Calu3 (cell line): ENCODE measurements around the gene LHPP. TPM values are rescaled to one million over a fixed set of nuclear protein-coding genes. Genes with fewer than 3 reads are reported as not detected.

Experiments
- BruUV-seq: library from RNA; stranded (reverse); fragments of 400-500 nt; replicated peaks from 2 replicates; lab custom pipeline; 2021; lab: Mats Ljungman, UMichigan
- CTCF ChIA-PET: fragments of 300-600 bp; sonication (Branson Sonifier 250); formaldehyde crosslinking; loops from one replicate; lab custom pipeline; 2022; ENCODE audit warnings: antibody characterized with exemption; lab: Charles Lee
- DNase-seq: peaks from one replicate; pipeline ENCODE4 v3.0.0; 2022
- H3K27ac Mint-ChIP-seq: one replicate; pipeline ENCODE4 v1.8.0; 2022; ENCODE audit warnings: mixed read lengths; ENCODE audit not compliant: unreplicated experiment
- H3K27me3 Mint-ChIP-seq: one replicate; pipeline ENCODE4 v1.8.0; 2022; ENCODE audit warnings: mixed read lengths; ENCODE audit not compliant: unreplicated experiment
- H3K36me3 Mint-ChIP-seq: one replicate; pipeline ENCODE4 v1.8.0; 2022; ENCODE audit warnings: mild to moderate bottlenecking, moderate library complexity, mixed read lengths; ENCODE audit not compliant: insufficient read depth, unreplicated experiment
- H3K4me1 Mint-ChIP-seq: one replicate; pipeline ENCODE4 v1.8.0; 2022; ENCODE audit warnings: mild to moderate bottlenecking, low read depth, mixed read lengths; ENCODE audit not compliant: unreplicated experiment
- H3K4me3 Mint-ChIP-seq: one replicate; pipeline ENCODE4 v1.8.0; 2022; ENCODE audit warnings: mild to moderate bottlenecking, low read depth, moderate library complexity, mixed read lengths; ENCODE audit not compliant: unreplicated experiment
- H3K9me3 Mint-ChIP-seq: one replicate; pipeline ENCODE4 v1.8.0; 2022; ENCODE audit warnings: low read depth, mixed read lengths; ENCODE audit not compliant: unreplicated experiment
- CTCF ChIP-seq: fragments of 200-600 bp; IDR thresholded peaks from one replicate; pipeline ENCODE4 v1.8.0; 2022; ENCODE audit warnings: antibody characterized with exemption; ENCODE audit not compliant: unreplicated experiment
- intact Hi-C: fragments of 100-400 bp; cut with micrococcal nuclease; formaldehyde crosslinking; loops from one replicate; pipeline ENCODE4 v1.10.0; 2022; ENCODE audit not compliant: unreplicated experiment
- total RNA-seq: library from RNA; stranded (reverse); gene quantifications from 2 replicates; pipeline ENCODE4 v1.2.3, GENCODE V29; 2022

LHPP gene
- total RNA-seq, 1 experiment from 2014 or later = 12.0 TPM

GRCh38 chr10:124559372-124560132, 97.9 kb downstream of the LHPP start:
- TF ChIP-seq CTCF = no peak
- H3K9me3 Mint-ChIP-seq = peaks cover 4% of the 10 kb centered on the region
- intact Hi-C loops = no loop called here
- no peaks in the 10 kb centered on the region for H3K36me3 Mint-ChIP-seq
- no TSS peak for BruUV-seq
- no peak overlapping the region for H3K27ac Mint-ChIP-seq
- no peak overlapping the region for H3K4me3 Mint-ChIP-seq
- CTCF ChIA-PET = no interaction called here
- peaks cover 11% of the 10 kb centered on the region for H3K27me3 Mint-ChIP-seq
- no peak for DNase-seq
- no peaks in the 10 kb centered on the region for H3K4me1 Mint-ChIP-seq

- Mint-ChIP-seq H3K4me3 (no peak overlapping the region), H3K27me3 (peaks cover 11% of the 10 kb centered on the region), H3K36me3 (no peaks in the 10 kb centered on the region), H3K4me1 (no peaks in the 10 kb centered on the region), H3K27ac (no peak overlapping the region), H3K9me3 (peaks cover 4% of the 10 kb centered on the region)
- no peak for DNase-seq
- no TSS peak for BruUV-seq
- intact Hi-C loops = no loop called here
- CTCF ChIA-PET = no interaction called here
- TF ChIP-seq CTCF = no peak
Observed at GRCh38 chr10:124560377-124561105, 98.9 kb downstream of the LHPP start.

- DNase-seq = no peak
- H3K27ac Mint-ChIP-seq = no peak overlapping the region
- intact Hi-C loops = no loop called here
- no peaks in the 10 kb centered on the region for H3K36me3 Mint-ChIP-seq
- H3K4me3 Mint-ChIP-seq = no peak overlapping the region
- CTCF ChIA-PET = no interaction called here
- H3K4me1 Mint-ChIP-seq = no peaks in the 10 kb centered on the region
- H3K27me3 Mint-ChIP-seq = peaks cover 11% of the 10 kb centered on the region
- no peak for TF ChIP-seq CTCF
- BruUV-seq = no TSS peak
- peaks cover 4% of the 10 kb centered on the region for H3K9me3 Mint-ChIP-seq
Observed at GRCh38 chr10:124561206-124561605, 99.6 kb downstream of the LHPP start.

- CTCF ChIA-PET = no interaction called here
- no peak for DNase-seq
- Mint-ChIP-seq H3K4me3 (no peak overlapping the region), H3K36me3 (no peaks in the 10 kb centered on the region), H3K4me1 (no peaks in the 10 kb centered on the region), H3K27me3 (peaks cover 11% of the 10 kb centered on the region), H3K27ac (no peak overlapping the region), H3K9me3 (peaks cover 4% of the 10 kb centered on the region)
- TF ChIP-seq CTCF = no peak
- intact Hi-C loops = no loop called here
- no TSS peak for BruUV-seq
Observed at GRCh38 chr10:124562425-124563060, 100.9 kb downstream of the LHPP start.
